Kidney epithelial cell (primary cell): ENCODE data around the gene SAP25. TPM values are rescaled to one million over a fixed set of nuclear protein-coding genes. Genes with fewer than 3 reads are reported as not detected.

Experiments
- DNase-seq: peaks from one replicate; pipeline ENCODE4 v3.0.0-alpha.2; 2010; ENCODE audit warnings: low read depth
- H3K27me3 ChIP-seq: 2 replicates; pipeline ENCODE4 v1.6.0; 2011; ENCODE audit warnings: low read length; ENCODE audit not compliant: control insufficient read depth, insufficient read depth
- H3K36me3 ChIP-seq: 2 replicates; pipeline ENCODE4 v1.5.1; 2011; ENCODE audit warnings: low read length; ENCODE audit not compliant: control insufficient read depth, insufficient read depth
- H3K4me3 ChIP-seq: 2 replicates; pipeline ENCODE4 v1.5.1; 2011; ENCODE audit warnings: low read depth, mild to moderate bottlenecking, control low read depth, low read length
- total RNA-seq: library from RNA; depleted of rRNA; stranded (reverse); fragments of >200 nt; gene quantifications from 2 replicates; pipeline ENCODE4 v1.2.3, GENCODE V29; 2015
- TF ChIP-seq, protein P1 (sequence below): IDR thresholded peaks from 2 replicates; pipeline ENCODE4 v1.5.1; 2011; ENCODE audit warnings: mild to moderate bottlenecking, moderate library complexity, low read length, control low read depth, inconsistent platforms; ENCODE audit not compliant: insufficient read depth, poor library complexity, severe bottlenecking

SAP25 gene
- total RNA-seq, 1 donor from 2014 or later = not detected

DNA sequence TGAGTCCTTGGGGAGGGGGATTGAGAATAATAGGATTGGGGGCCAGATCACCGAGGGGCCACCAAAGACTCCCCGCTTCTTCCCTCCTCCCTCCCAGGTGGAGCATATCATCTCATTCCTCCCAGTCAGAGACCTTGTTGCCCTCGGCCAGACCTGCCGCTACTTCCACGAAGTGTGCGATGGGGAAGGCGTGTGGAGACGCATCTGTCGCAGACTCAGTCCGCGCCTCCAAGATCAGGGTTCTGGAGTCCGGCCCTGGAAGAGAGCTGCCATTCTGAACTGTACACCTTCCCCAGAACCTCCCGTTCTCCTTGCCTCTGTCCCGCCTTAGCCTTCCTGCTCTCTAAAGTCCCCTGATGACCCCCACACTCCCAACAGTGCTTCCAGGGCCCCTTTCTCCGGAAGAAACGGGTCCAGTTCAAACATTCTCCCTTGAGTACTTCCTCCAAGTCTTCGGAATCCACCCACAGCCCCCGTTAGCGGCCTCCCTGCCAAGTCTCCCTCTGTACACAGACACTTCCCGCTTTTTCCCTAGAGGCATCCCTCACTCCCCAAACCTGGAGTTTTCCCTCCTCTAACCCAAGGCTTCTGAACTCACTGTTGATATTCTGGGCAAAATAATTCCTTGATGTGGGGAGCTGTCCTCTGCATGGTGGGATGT is 16.5 kb upstream of the SAP25 start:
- Histone ChIP-seq H3K36me3 (no peaks in the 10 kb centered on the region), H3K4me3 (no peak overlapping the region), H3K27me3 (peaks cover 6% of the 10 kb centered on the region)
- TF ChIP-seq, protein P1, sequence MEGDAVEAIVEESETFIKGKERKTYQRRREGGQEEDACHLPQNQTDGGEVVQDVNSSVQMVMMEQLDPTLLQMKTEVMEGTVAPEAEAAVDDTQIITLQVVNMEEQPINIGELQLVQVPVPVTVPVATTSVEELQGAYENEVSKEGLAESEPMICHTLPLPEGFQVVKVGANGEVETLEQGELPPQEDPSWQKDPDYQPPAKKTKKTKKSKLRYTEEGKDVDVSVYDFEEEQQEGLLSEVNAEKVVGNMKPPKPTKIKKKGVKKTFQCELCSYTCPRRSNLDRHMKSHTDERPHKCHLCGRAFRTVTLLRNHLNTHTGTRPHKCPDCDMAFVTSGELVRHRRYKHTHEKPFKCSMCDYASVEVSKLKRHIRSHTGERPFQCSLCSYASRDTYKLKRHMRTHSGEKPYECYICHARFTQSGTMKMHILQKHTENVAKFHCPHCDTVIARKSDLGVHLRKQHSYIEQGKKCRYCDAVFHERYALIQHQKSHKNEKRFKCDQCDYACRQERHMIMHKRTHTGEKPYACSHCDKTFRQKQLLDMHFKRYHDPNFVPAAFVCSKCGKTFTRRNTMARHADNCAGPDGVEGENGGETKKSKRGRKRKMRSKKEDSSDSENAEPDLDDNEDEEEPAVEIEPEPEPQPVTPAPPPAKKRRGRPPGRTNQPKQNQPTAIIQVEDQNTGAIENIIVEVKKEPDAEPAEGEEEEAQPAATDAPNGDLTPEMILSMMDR = no peak
- DNase-seq = no peak

DNA sequence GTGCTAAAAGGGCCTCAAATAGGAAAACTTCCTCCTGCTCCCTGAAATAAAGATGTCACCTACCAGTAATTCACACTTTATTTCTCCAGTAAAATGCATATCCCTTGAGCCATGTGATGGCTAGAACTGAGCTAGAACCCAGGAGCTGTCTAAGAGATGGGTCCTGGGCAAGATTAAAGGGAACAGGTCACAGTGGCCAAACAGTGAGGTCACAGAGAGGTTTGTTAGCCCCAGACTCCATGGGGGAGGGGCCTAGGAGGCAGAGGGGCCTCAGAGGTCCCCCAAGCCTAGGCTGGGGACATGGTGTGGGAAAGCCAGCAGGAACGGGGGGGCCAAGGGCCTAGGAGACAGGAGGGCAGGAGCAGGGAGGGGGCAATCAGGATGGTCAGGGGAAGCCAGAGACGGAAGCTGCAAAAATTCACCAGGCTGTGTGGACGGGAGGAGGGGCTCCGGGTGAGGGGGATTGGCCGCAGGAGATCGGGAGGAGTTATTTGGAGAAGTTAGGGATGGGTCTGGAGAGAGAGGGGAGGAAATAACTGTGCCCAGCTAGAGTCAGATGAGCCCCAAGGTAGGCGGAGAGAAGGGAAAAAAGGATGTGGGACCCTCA is 15.7 kb upstream of the SAP25 start:
- TF ChIP-seq, protein P1 = no peak

DNA sequence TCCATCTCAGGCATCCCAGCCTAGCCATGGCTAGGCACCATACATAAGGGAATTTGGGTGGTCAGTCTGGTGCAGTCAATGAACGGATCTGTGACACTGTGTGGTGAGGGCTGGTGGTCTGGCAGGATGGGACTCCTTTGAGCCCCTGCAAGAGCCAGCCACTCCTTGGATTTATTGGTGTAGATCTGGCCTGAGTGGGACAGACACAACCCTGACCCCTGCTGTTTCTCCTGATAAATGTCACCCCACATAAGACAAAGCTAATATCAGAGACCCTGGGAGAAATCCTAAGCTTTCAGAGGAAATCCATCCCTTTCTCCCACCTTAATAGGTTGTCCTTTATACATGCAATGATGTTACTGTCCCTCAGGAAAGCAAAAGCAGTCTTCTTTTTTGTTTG is 14.7 kb upstream of the SAP25 start:
- Histone ChIP-seq H3K27me3 (peaks cover 6% of the 10 kb centered on the region), H3K36me3 (no peaks in the 10 kb centered on the region), H3K4me3 (no peak overlapping the region)
- TF ChIP-seq, protein P1 = peak; percentile 40
- DNase-seq = no peak

More for the DNA sequence above, 15.7 kb upstream of the SAP25 start:
- no peak for DNase-seq
- no peaks in the 10 kb centered on the region for H3K36me3 ChIP-seq
- peaks cover 6% of the 10 kb centered on the region for H3K27me3 ChIP-seq
- H3K4me3 ChIP-seq = no peak overlapping the region

DNA sequence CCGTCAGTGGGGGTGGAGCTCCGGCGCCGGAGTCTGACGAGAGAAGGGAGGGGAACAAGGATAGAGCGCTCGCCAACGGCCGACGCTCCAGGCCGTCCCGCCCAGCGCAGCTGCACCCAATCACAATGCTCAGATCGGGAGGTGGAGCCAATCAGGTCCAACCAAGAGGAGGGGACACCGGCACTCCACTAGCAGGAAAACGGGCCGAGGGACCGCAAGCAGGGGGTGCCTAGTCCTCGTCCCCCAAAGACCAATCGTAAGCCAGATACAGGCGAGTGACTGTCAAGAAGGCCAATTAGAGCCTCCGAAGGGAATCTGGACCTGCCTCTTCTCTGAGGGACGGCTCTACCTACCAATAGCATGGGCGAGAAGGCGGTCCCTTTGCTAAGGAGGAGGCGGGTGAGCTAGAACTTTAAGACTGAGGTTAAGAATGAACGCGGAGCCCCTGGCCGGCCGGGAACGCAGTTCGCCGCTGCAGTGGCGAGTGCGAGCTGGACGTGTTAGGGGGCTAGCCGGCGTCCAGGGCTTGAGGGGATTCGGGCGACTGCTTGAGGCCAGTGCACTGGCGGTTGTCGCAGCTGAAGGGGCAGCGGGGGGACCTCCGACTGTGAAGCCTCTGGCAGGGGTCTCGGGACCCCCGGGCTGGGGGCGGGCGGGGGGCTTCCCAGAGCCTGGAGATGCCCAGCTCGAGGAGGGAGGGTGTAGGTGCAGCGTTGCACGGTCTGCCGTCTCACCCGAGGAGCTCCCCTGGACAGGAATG is 12.7 kb upstream of the SAP25 start, which contains the start of gene FBXO24:
Gene FBXO24 (plus strand): TSS at position 63 of the 760 bp plus-strand sequence. CDS start 298 bp downstream, at position 361.
- no peaks in the 10 kb centered on the region for H3K36me3 ChIP-seq
- peak within 1 kb of the TSS; percentile 98 for H3K4me3 ChIP-seq
- peaks cover 6% of the 10 kb centered on the region for H3K27me3 ChIP-seq
- peak; percentile 98 for DNase-seq
- TF ChIP-seq, protein P1 = no peak

DNA sequence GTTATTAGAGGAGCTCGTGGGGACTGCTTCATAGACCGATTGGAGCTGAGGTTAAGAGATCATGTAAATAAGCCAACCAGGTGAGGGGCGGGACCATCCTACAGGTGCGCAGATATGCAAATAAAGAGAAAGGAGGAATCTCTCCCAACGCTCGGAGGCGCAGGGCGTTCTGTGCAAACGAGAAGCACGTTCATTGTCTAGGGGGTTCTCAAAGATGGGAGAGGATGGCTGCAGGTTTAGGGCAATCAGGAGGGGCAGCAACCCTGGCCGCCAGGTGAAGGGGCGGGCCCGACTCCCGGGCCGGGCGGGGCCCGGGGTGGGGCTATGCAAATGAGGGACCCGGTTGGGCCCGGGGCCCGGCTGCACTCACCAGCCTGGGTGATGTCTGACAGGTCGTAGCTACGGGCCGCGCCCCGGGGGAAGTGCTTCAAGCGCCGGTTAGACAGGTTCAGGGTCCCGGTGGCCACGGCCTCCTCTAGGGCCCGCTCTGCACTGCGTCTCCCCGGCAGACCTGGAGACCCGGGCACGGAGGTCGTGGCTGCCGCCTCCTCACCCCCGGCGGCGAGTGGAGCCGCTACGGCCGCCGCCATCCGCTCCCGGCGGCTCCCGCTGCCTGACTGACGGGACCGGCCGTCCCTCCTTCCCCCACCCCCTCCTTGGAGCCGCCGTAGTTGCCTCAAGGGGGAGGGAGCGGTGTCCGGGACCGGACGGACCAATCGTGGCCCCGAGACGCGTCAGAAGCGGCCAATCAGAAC is 12.0 kb upstream of the SAP25 start, which contains the start of gene LRCH4:
Gene LRCH4 (minus strand): TSS at position 619 of the 755 bp plus-strand sequence. CDS start 29 bp downstream, at position 590.
- H3K36me3 ChIP-seq = peaks cover 2% of the 10 kb centered on the region

More for the DNA sequence above, 12.0 kb upstream of the SAP25 start, which contains the start of gene LRCH4:
- Histone ChIP-seq H3K4me3 (peak within 1 kb of the TSS; percentile 98), H3K27me3 (peaks cover 6% of the 10 kb centered on the region)
- TF ChIP-seq, protein P1 = no peak
- no peak for DNase-seq
